Cortex of kidney (tissue), 1 donor: ENCODE measurements around the gene CCN5.
"Not testable (repeated sequence)": the region's sequence is repeated elsewhere in the genome, so short reads cannot be mapped to it uniquely, and the experiment has no call there.

Experiments used
- DNase-seq: peaks from one replicate; lab custom pipeline; 2025; lab: John Stamatoyannopoulos, UW

Gene CCN5

GRCh38 chr20:44714701-44715498, at the start of gene CCN5:
Gene CCN5, plus strand, starts transcription at chr20:44715369. Its CDS starts 22 bp downstream, at chr20:44715391.
- DNase-seq, result no peak

GRCh38 chr20:44666066-44666465, 49.1 kb upstream of the CCN5 start:
- no peak for DNase-seq

GRCh38 chr20:44670851-44671250, 44.3 kb upstream of the CCN5 start:
- not testable (repeated sequence) for DNase-seq

GRCh38 chr20:44671541-44671940, 43.6 kb upstream of the CCN5 start:
- not testable (repeated sequence) for DNase-seq

GRCh38 chr20:44672318-44672902, 42.8 kb upstream of the CCN5 start:
- DNase-seq, result not testable (repeated sequence)

- DNase-seq, result no peak
Measured at GRCh38 chr20:44678242-44678641, 36.9 kb upstream of the CCN5 start.

GRCh38 chr20:44678990-44679611, 36.1 kb upstream of the CCN5 start:
- no peak for DNase-seq

- no peak for DNase-seq
Measured at GRCh38 chr20:44681796-44682566, 33.2 kb upstream of the CCN5 start.

- no peak for DNase-seq
Measured at GRCh38 chr20:44683263-44684046, 31.7 kb upstream of the CCN5 start.

- no peak for DNase-seq
Measured at GRCh38 chr20:44684047-44684967, 30.9 kb upstream of the CCN5 start.

- no peak for DNase-seq
Measured at GRCh38 chr20:44686934-44687333, 28.2 kb upstream of the CCN5 start.

GRCh38 chr20:44688053-44688625, 27.0 kb upstream of the CCN5 start:
- DNase-seq, result no peak

- DNase-seq, result no peak
Measured at GRCh38 chr20:44689809-44690208, 25.4 kb upstream of the CCN5 start.

GRCh38 chr20:44690781-44691423, 24.3 kb upstream of the CCN5 start:
- no peak for DNase-seq

- DNase-seq, result no peak
Measured at GRCh38 chr20:44691424-44692423, 23.4 kb upstream of the CCN5 start.

- no peak for DNase-seq
Measured at GRCh38 chr20:44692932-44693480, 22.2 kb upstream of the CCN5 start.

GRCh38 chr20:44693627-44694026, 21.5 kb upstream of the CCN5 start:
- no peak for DNase-seq

- DNase-seq, result no peak
Measured at GRCh38 chr20:44694159-44694558, 21.0 kb upstream of the CCN5 start.
